Spinal cord (tissue), 10 donors: Measurements from ENCODE around the gene SLC49A3. TPM values are rescaled to one million over a fixed set of nuclear protein-coding genes. Genes with fewer than 3 reads are reported as not detected.

Source experiments
- DNase-seq, 6 donors: peaks; one replicate each; pipeline versions ENCODE4 v3.0.0 to v3.0.0-alpha.2; 2013 to 2015; ENCODE audit warnings: low spot score in 6 of 6, low read depth in 4 of 6
- H3K27ac ChIP-seq: one replicate; pipeline ENCODE4 v1.5.1; 2013; ENCODE audit warnings: low read depth, low read length, control low read depth
- H3K27me3 ChIP-seq: one replicate; pipeline ENCODE4 v1.6.1; 2013; ENCODE audit warnings: low read length; ENCODE audit not compliant: control insufficient read depth, insufficient read depth
- H3K36me3 ChIP-seq: one replicate; pipeline ENCODE4 v1.6.1; 2013; ENCODE audit warnings: low read length; ENCODE audit not compliant: control insufficient read depth, insufficient read depth
- H3K4me1 ChIP-seq: one replicate; pipeline ENCODE4 v1.6.1; 2013; ENCODE audit warnings: low read length; ENCODE audit not compliant: control insufficient read depth, insufficient read depth
- H3K4me3 ChIP-seq: one replicate; pipeline ENCODE4 v1.5.1; 2013; ENCODE audit warnings: low read depth, low read length, control low read depth
- H3K9me3 ChIP-seq: one replicate; pipeline ENCODE4 v1.6.1; 2013; ENCODE audit warnings: low read length; ENCODE audit not compliant: control insufficient read depth, insufficient read depth
- WGBS: methylation state at CpG from one replicate; pipeline ENCODE4 v1.1.5; 2013; ENCODE audit warnings: missing lambda C conversion rate; ENCODE audit not compliant: insufficient coverage; 5-methylcytosine and 5-hydroxymethylcytosine counted together
- polyA plus RNA-seq, 2 donors: library from polyadenylated mRNA; unstranded; fragments of 120-200 nt; gene quantifications; one replicate each; pipeline ENCODE4 v1.2.1, GENCODE V29; 2013; ENCODE audit not compliant: insufficient read length in 2 of 2
- total RNA-seq, 2 donors: library from RNA; depleted of rRNA in 1 of 2; stranded (reverse); fragments of 120-200 nt in 1 of 2; fragments of >200 nt in 1 of 2; gene quantifications; one replicate each; pipeline versions ENCODE4 v1.2.3 to v1.2.4, GENCODE V29; 2013 to 2014
- donor health status: healthy.

SLC49A3 gene
- total and polyA plus RNA-seq, 4 donors: 1.6 to 6.4 (median 3.4) TPM

GRCh38 chr4:682490-683172 is 6.3 kb downstream of the SLC49A3 start:
- Histone ChIP-seq H3K27me3 (no peaks in the 10 kb centered on the region), H3K4me3 (no peak overlapping the region), H3K27ac (no peak overlapping the region), H3K9me3 (no peaks in the 10 kb centered on the region), H3K36me3 (peaks cover 3% of the 10 kb centered on the region), H3K4me1 (peaks cover 38% of the 10 kb centered on the region)
- WGBS: 94% methylated on average over 23 of the region's 23 CpGs
- no peak for DNase-seq

GRCh38 chr4:681736-682451 is 7.1 kb downstream of the SLC49A3 start:
- 80% methylated on average over 43 of the region's 58 CpGs for WGBS
- no peaks in the 10 kb centered on the region for H3K27me3 ChIP-seq
- no peak overlapping the region for H3K4me3 ChIP-seq
- H3K9me3 ChIP-seq: no peaks in the 10 kb centered on the region
- peaks cover 38% of the 10 kb centered on the region for H3K4me1 ChIP-seq
- no peak overlapping the region for H3K27ac ChIP-seq
- peak in 1 of 6 donors; percentile 5 for DNase-seq
- no peaks in the 10 kb centered on the region for H3K36me3 ChIP-seq

GRCh38 chr4:680928-681645 is 7.9 kb downstream of the SLC49A3 start:
- peaks cover 5% of the 10 kb centered on the region for H3K36me3 ChIP-seq
- H3K27ac ChIP-seq: no peak overlapping the region
- WGBS: 5% methylated on average over 43 of the region's 62 CpGs
- no peaks in the 10 kb centered on the region for H3K27me3 ChIP-seq
- peak overlapping the region; percentile 42 for H3K4me3 ChIP-seq
- DNase-seq: peak in 2 of 6 donors; percentile 34 to 59
- no peaks in the 10 kb centered on the region for H3K9me3 ChIP-seq
- peaks cover 42% of the 10 kb centered on the region for H3K4me1 ChIP-seq

GRCh38 chr4:680551-680927 is 8.4 kb downstream of the SLC49A3 start:
- peaks cover 8% of the 10 kb centered on the region for H3K36me3 ChIP-seq
- H3K4me1 ChIP-seq: peaks cover 48% of the 10 kb centered on the region
- no peak overlapping the region for H3K27ac ChIP-seq
- DNase-seq: peak in 1 of 6 donors; percentile 1
- no peaks in the 10 kb centered on the region for H3K27me3 ChIP-seq
- H3K9me3 ChIP-seq: no peaks in the 10 kb centered on the region
- H3K4me3 ChIP-seq: peak overlapping the region; percentile 42
- WGBS: 51% methylated on average over 16 of the region's 17 CpGs

- H3K27ac ChIP-seq: no peak overlapping the region
- 83% methylated on average over 9 of the region's 9 CpGs for WGBS
Observed at GRCh38 chr4:680091-680490, 8.9 kb downstream of the SLC49A3 start.

GRCh38 chr4:679629-680028 is 9.3 kb downstream of the SLC49A3 start:
- no peak overlapping the region for H3K4me3 ChIP-seq
- H3K27ac ChIP-seq: no peak overlapping the region
- WGBS: 93% methylated on average over 11 of the region's 11 CpGs
- H3K4me1 ChIP-seq: peaks cover 57% of the 10 kb centered on the region
- peaks cover 10% of the 10 kb centered on the region for H3K36me3 ChIP-seq
- no peaks in the 10 kb centered on the region for H3K9me3 ChIP-seq
- no peak for DNase-seq
- no peaks in the 10 kb centered on the region for H3K27me3 ChIP-seq

More at GRCh38 chr4:680091-680490, 8.9 kb downstream of the SLC49A3 start:
- H3K36me3 ChIP-seq: peaks cover 10% of the 10 kb centered on the region
- H3K27me3 ChIP-seq: no peaks in the 10 kb centered on the region
- H3K9me3 ChIP-seq: no peaks in the 10 kb centered on the region
- H3K4me1 ChIP-seq: peaks cover 52% of the 10 kb centered on the region
- no peak overlapping the region for H3K4me3 ChIP-seq
- DNase-seq: no peak

GRCh38 chr4:679104-679481 is 9.9 kb downstream of the SLC49A3 start:
- H3K27ac ChIP-seq: no peak overlapping the region
- no peaks in the 10 kb centered on the region for H3K27me3 ChIP-seq
- WGBS: 83% methylated on average over 13 of the region's 13 CpGs
- peaks cover 10% of the 10 kb centered on the region for H3K36me3 ChIP-seq
- no peak for DNase-seq
- no peak overlapping the region for H3K4me3 ChIP-seq
- H3K4me1 ChIP-seq: peaks cover 52% of the 10 kb centered on the region
- H3K9me3 ChIP-seq: no peaks in the 10 kb centered on the region

GRCh38 chr4:678331-679103 is 10.4 kb downstream of the SLC49A3 start:
- no peaks in the 10 kb centered on the region for H3K9me3 ChIP-seq
- H3K4me3 ChIP-seq: no peak overlapping the region
- H3K27me3 ChIP-seq: no peaks in the 10 kb centered on the region
- H3K27ac ChIP-seq: no peak overlapping the region
- H3K36me3 ChIP-seq: peaks cover 11% of the 10 kb centered on the region
- H3K4me1 ChIP-seq: peaks cover 48% of the 10 kb centered on the region
- 79% methylated on average over 13 of the region's 14 CpGs for WGBS
- DNase-seq: no peak
